SK-MEL-5 (cell line): ENCODE results near the gene HSPA14. TPM values are rescaled to one million over a fixed set of nuclear protein-coding genes. Genes with fewer than 3 reads are reported as not detected.
"Not testable (repeated sequence)": the region's sequence is repeated elsewhere in the genome, so short reads cannot be mapped to it uniquely, and the experiment has no call there.

Source experiments
- DNase-seq: peaks from one replicate; pipeline ENCODE4 v3.0.0-alpha.2; 2016; ENCODE audit warnings: low read depth, low spot score
- in situ Hi-C: cut with HindIII; loops from 2 replicates; pipeline ENCODE4 v1.10.0; 2016; ENCODE audit warnings: low sequenced_read_pairs, high pct_unique_total_duplicates, low pct_unique_long_range_greater_than_20kb
- total RNA-seq: library from RNA; depleted of rRNA; stranded (reverse); fragments of >200 nt; shearing (Covaris generic); gene quantifications from 2 replicates; pipeline ENCODE4 v1.2.3, GENCODE V29; 2014

HSPA14 gene
- total RNA-seq, 1 experiment from 2014 or later, result 28.2 TPM

- in situ Hi-C loops, result no loop called here
- DNase-seq, result no peak
Observed at GRCh38 chr10:14826076-14826829, 11.9 kb upstream of the HSPA14 start.

GRCh38 chr10:14833106-14833505, 5.0 kb upstream of the HSPA14 start:
- in situ Hi-C loops, result no loop called here
- DNase-seq, result no peak

- no peak for DNase-seq
- in situ Hi-C loops, result no loop called here
Observed at GRCh38 chr10:14836208-14836607, 1.9 kb upstream of the HSPA14 start.

DNA sequence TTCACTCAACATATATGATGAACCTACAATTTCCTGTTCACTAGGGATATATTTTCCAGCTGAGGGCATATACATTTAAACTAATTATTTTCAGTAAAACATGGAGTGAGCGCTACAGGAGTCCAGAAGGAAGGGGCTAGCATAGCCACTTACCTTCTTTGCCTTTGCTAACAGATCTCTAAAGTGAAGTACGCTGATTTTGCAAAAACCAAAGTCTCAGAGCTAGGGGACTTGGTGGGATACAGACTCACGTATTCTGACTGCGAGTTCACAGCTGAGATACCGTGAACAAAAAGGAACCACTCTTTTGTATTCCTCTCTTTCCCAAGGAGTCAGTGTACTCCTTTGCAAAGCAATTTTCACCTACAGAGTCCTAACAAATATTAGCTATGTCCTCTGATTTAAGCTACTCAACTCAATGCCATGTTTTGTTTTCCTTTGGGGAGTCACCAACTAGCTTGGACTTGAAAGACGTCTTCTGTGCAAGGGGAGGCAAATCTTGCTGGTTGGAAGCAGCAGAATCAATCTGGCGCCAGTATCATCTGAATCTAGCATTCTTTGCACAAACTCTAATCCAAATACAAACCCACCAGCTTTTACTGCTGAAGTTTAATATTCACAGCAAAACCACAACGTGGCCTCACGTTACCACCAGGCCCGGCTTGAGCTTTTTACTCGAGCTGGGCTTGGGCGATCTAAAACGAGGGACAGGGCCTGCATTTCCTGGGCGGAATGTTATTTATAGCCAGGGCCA, 926 bp upstream of the HSPA14 start:
- in situ Hi-C loops, result no loop called here
- DNase-seq, result peak; percentile 7

DNA sequence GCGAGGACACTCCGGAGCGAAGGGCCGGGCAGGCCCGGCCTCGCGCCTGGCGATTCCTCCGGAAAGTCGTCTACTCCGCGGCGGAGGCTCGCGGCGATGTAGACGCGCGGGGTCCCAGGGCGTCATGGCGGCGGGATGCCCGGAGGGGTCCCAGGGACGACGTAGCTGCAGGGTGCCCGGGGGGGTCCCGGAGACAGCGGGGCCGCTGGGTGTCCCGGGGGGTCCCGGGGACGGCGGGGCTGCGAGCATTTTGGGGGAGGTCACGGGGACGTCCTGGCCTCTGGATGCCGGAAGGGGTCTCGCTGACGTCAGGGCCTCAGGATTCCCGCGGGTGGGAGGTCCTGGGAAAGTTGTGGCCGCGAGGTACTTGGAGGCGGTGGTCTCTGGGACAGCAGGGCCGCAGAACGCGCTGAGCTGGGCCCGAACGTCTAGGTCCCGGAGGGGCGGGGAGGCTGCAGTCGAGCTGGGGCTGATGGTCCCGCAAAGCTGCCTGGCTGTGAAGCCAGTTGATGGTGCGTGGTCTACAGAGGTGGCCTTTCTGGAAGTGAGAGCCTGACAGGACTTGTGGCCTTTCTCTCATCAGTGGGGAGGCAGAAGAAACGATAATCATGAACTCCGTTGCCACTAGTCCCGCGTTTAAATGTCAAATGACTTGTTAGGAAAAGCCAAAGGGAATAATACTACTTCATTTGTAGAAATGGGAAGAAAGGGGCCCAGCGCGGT, 637 bp downstream of the HSPA14 start:
- in situ Hi-C loops, result no loop called here
- DNase-seq, result peak; percentile 10

GRCh38 chr10:14839305-14839695, 1.2 kb downstream of the HSPA14 start:
- DNase-seq, result peak; percentile 1
- in situ Hi-C loops, result no loop called here

- DNase-seq, result no peak
- in situ Hi-C loops, result no loop called here
Observed at GRCh38 chr10:14840178-14840577, 2.1 kb downstream of the HSPA14 start.

DNA sequence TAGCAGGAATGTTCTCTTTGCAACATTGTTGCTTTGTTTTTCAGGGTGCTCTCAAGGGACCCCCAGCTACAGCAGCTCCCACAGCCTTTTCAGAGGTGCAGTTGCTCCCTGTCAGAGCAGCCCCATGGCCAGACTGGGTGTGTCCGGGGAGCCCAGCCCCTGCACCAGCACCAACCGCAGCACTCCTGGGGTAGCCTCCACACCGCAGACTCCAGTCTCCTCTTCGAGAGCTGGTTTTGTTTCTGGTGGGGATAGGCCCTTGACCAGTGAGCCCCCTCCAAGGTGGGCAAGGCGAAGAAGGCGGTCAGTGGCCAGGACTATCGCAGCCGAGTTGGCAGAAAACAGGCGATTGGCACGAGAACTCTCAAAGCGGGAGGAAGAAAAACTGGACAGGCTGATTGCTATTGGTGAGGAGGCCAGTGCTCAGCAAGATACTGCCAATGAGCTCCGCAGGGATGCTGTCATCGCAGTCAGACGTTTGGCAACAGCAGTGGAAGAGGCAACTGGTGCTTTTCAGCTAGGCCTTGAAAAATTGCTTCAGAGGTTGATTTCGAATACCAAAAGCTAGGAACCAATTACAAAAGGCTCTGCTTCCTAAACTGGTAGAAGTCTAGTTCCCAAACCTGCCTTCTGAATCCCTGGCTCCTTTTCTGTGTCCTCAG, 5.4 kb downstream of the HSPA14 start:
- in situ Hi-C loops, result no loop called here
- DNase-seq, result no peak

GRCh38 chr10:14844948-14845347, 6.8 kb downstream of the HSPA14 start:
- in situ Hi-C loops, result no loop called here
- no peak for DNase-seq

- no peak for DNase-seq
- in situ Hi-C loops, result no loop called here
Observed at GRCh38 chr10:14852236-14852635, 14.1 kb downstream of the HSPA14 start.

DNA sequence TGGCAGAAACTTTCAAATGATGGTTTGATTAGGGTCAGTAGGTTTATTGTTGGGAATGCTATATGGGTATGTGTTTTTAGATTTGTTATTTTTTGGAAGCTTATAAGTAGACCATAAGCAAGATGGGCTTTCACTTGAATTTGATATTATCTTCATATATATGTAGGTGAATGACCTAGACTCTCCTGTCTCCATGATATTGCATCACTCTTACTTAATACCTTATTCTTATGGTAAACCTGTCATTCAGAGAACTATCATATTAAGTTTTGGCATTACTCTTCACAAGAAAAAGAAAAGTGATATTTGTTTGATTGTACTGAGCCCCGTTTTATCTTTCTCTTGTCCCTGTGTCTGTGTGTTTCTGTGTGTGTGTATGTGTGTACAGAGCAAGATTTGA, 17.3 kb downstream of the HSPA14 start:
- in situ Hi-C loops, result no loop called here
- DNase-seq, result no peak

GRCh38 chr10:14858338-14858960, 20.3 kb downstream of the HSPA14 start:
- DNase-seq, result no peak
- in situ Hi-C loops, result no loop called here

DNA sequence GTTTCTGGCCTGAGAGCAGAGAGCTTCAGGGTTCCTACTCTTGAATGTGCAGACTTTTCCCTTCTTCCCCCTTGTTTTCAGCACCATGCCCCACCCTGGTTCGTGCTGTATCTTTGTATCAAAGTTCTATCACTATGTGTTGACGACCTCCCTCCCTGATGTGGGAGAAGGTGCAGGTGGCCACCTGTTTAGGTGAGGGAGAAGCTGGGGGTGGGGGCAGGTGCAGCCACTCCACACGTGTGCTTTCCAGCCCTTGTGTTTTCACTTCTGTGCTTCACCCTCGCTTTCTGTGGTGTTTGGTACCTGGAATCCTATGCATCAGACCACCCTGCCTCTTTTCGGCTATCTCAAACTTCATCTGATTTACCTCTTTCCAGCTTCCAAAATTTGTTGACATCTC, 20.9 kb downstream of the HSPA14 start:
- in situ Hi-C loops, result no loop called here
- DNase-seq, result no peak

DNA sequence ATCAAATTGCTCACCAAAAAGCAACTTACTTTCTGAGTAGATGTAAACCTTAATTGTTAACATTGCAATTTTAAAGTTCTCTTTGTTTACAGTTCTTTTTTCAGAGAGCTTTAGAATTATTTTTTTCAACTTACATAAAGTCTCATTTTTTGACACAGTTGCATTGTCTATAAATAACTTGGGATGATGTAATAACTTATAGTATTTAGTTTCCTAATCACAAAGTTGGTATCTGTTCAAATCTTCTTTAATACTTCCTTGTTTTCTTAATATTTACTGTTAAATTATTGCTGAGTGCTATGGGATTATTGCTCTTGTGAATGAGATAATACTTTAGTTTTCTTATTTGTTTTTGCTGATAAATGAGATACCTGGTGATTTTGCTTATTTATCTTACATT, 21.7 kb downstream of the HSPA14 start:
- DNase-seq, result no peak
- in situ Hi-C loops, result no loop called here

DNA sequence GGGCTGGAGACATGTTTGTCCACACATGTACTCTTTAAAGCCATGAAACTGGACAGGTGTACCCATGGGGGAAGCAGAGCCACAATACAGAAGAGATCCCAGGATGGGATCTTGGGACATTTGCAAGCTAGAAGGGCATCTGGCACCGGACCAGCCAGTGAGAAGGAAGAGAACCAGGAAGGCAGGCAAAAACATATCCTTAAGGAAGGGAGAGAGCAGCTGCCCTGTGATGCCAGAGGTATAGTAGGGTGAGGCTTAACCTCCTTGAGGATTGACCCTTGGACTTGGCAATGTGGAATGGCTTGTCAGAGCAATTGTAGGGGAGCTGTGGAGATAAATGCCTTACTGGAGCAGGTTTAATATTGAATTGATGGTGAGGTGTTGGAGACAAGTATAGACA, 22.7 kb downstream of the HSPA14 start:
- in situ Hi-C loops, result no loop called here
- no peak for DNase-seq

- in situ Hi-C loops, DNase-seq: not testable (repeated sequence)
Observed at GRCh38 chr10:14864466-14864865, 26.4 kb downstream of the HSPA14 start.

DNA sequence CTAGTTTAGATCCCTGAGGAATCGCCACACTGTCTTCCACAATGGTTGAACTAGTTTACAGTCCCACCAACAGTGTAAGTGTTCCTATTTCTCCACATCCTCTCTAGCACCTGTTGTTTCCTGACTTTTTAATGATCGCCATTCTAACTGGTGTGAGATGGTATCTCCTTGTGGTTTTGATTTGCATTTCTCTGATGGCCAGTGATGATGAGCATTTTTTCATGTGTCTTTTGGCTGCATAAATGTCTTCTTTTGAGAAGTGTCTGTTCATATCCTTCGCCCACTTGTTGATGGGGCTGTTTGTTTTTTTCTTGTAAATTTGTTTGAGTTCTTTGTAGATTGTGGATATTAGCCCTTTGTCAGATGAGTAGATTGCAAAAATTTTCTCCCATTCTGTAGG, 26.8 kb downstream of the HSPA14 start:
- DNase-seq, in situ Hi-C loops: not testable (repeated sequence)
